ENCODE measurements around the gene CDIPT. TPM values are rescaled to one million over a fixed set of nuclear protein-coding genes. Genes with fewer than 3 reads are reported as not detected.

The CDIPT gene
- total RNA-seq, 2 experiments from 2014 or later: 52.0 to 62.0 TPM

Other genes starting within 250 kb of the CDIPT start
- 100 to 1,000 TPM; 329 to 351 TPM for gene SPN, start 200.0 kb downstream of the CDIPT start, total RNA-seq
- gene QPRT, start 184.0 kb downstream of the CDIPT start, total RNA-seq: 10 to 100 TPM; 13.3 to 15.7 TPM
- 10 to 100 TPM; 39.7 to 51.2 TPM for gene C16orf54, start 117.2 kb downstream of the CDIPT start, total RNA-seq
- gene ZG16, start 85.0 kb downstream of the CDIPT start, total RNA-seq: not detected
- 100 to 1,000 TPM; 205 to 266 TPM for gene KIF22, start 72.5 kb downstream of the CDIPT start, total RNA-seq
- 100 to 1,000 TPM; 411 to 434 TPM for gene MAZ, start 56.7 kb downstream of the CDIPT start, total RNA-seq
- gene PRRT2, start 51.0 kb downstream of the CDIPT start, total RNA-seq: 1 to 10 TPM in 1 of 2 experiments, under 1 TPM in 1; 0.85 to 1.1 TPM
- 10 to 100 TPM; 34.3 to 35.2 TPM for gene PAGR1, start 47.1 kb downstream of the CDIPT start, total RNA-seq
- 100 to 1,000 TPM; 110 to 123 TPM for gene MVP, start 42.8 kb downstream of the CDIPT start, total RNA-seq
- under 1 TPM in 1 of 2 experiments, not detected in 1; 0.09 TPM for gene SEZ6L2, start 36.3 kb upstream of the CDIPT start, total RNA-seq
- gene ASPHD1, start 37.3 kb upstream of the CDIPT start, total RNA-seq: under 1 TPM in 1 of 2 experiments, not detected in 1; 0.33 TPM
- gene KCTD13, start 63.0 kb upstream of the CDIPT start, total RNA-seq: 10 to 100 TPM; 44.6 to 48.4 TPM
- 10 to 100 TPM; 56.9 to 67.6 TPM for gene TMEM219, start 98.9 kb upstream of the CDIPT start, total RNA-seq
- 10 to 100 TPM; 51.1 to 55.3 TPM for gene TAOK2, start 110.6 kb upstream of the CDIPT start, total RNA-seq
- 10 to 100 TPM; 49.3 to 56.5 TPM for gene HIRIP3, start 132.4 kb upstream of the CDIPT start, total RNA-seq
- 100 to 1,000 TPM; 102 to 116 TPM for gene INO80E, start 133.0 kb upstream of the CDIPT start, total RNA-seq
- gene DOC2A, start 147.8 kb upstream of the CDIPT start, total RNA-seq: under 1 TPM in 1 of 2 experiments, not detected in 1; 0.49 TPM
- not detected for gene C16orf92, start 160.0 kb upstream of the CDIPT start, total RNA-seq
- gene TLCD3B, start 168.0 kb upstream of the CDIPT start, total RNA-seq: 1 to 10 TPM; 1.6 to 6.5 TPM
- 1,000 to 10,000 TPM; 1,292 to 1,318 TPM for gene ALDOA, start 202.5 kb upstream of the CDIPT start, total RNA-seq
- gene PPP4C, start 212.8 kb upstream of the CDIPT start, total RNA-seq: 100 to 1,000 TPM; 149 to 161 TPM
- gene TBX6, start 228.7 kb upstream of the CDIPT start, total RNA-seq: 1 to 10 TPM; 2.0 to 2.9 TPM
- 10 to 100 TPM; 47.2 to 47.8 TPM for gene YPEL3, start 233.0 kb upstream of the CDIPT start, total RNA-seq

All from activated CD8-positive, alpha-beta memory T cell treated with anti-CD3 and anti-CD28 coated beads, Interleukin-2, amount 10 ng/mL, durations not matched to agents 7 days and 5 days (primary cell).